Measurements from ENCODE around the gene RAPGEF6.

GRCh38 chr5:131608597-131608996 is 26.4 kb downstream of the RAPGEF6 start:
- TF ChIP-seq, protein P1, sequence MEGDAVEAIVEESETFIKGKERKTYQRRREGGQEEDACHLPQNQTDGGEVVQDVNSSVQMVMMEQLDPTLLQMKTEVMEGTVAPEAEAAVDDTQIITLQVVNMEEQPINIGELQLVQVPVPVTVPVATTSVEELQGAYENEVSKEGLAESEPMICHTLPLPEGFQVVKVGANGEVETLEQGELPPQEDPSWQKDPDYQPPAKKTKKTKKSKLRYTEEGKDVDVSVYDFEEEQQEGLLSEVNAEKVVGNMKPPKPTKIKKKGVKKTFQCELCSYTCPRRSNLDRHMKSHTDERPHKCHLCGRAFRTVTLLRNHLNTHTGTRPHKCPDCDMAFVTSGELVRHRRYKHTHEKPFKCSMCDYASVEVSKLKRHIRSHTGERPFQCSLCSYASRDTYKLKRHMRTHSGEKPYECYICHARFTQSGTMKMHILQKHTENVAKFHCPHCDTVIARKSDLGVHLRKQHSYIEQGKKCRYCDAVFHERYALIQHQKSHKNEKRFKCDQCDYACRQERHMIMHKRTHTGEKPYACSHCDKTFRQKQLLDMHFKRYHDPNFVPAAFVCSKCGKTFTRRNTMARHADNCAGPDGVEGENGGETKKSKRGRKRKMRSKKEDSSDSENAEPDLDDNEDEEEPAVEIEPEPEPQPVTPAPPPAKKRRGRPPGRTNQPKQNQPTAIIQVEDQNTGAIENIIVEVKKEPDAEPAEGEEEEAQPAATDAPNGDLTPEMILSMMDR (IDR thresholded peaks at IDR 0.05 in 4 of 5, conservative IDR thresholded peaks at IDR 0.05 in 1 of 5): no peak
- no peak for TF ChIP-seq POLR2A (IDR thresholded peaks at IDR 0.05)
